Small intestine (tissue), 7 donors: ENCODE data around the gene CCL13. TPM values are rescaled to one million over a fixed set of nuclear protein-coding genes. Genes with fewer than 3 reads are reported as not detected.
A peak's percentile ranks its signal among the peaks of the same experiment; 100 is the strongest.

Experiments used
- DNase-seq, 2 donors: peaks; one replicate each; pipeline versions ENCODE4 v3.0.0 to v3.0.0-alpha.2; 2013
- FAIRE-seq: peaks from 2 replicates; lab custom pipeline; 2012; peaks lifted over from hg19 to GRCh38; lab: Jason Lieb, UNC
- H3K27ac ChIP-seq, 3 donors: one replicate each; pipeline ENCODE4 v1.5.1; 2013; ENCODE audit warnings: low read length in 2 of 3, mild to moderate bottlenecking in 2 of 3, control low read depth in 1 of 3, inconsistent platforms in 1 of 3, low read depth in 1 of 3, moderate library complexity in 1 of 3
- H3K27me3 ChIP-seq, 3 donors: one replicate each; pipeline ENCODE4 v1.6.1; 2013; ENCODE audit warnings: low read length in 3 of 3, inconsistent platforms in 1 of 3; ENCODE audit not compliant: control insufficient read depth in 3 of 3, insufficient read depth in 3 of 3
- H3K36me3 ChIP-seq, 3 donors: one replicate each; pipeline ENCODE4 v1.6.1; 2013; ENCODE audit warnings: low read length in 3 of 3, inconsistent platforms in 1 of 3, low read depth in 1 of 3, mild to moderate bottlenecking in 1 of 3, moderate library complexity in 1 of 3; ENCODE audit not compliant: control insufficient read depth in 3 of 3, insufficient read depth in 2 of 3
- H3K4me1 ChIP-seq, 3 donors: one replicate each; pipeline ENCODE4 v1.6.1; 2013; ENCODE audit warnings: low read length in 2 of 3, inconsistent platforms in 1 of 3, low read depth in 1 of 3, mild to moderate bottlenecking in 1 of 3, moderate library complexity in 1 of 3; ENCODE audit not compliant: control insufficient read depth in 3 of 3, insufficient read depth in 2 of 3
- H3K4me3 ChIP-seq, 3 donors: one replicate each; pipeline ENCODE4 v1.5.1; 2013; ENCODE audit warnings: low read length in 3 of 3, control low read depth in 1 of 3, inconsistent platforms in 1 of 3, low read depth in 1 of 3, mild to moderate bottlenecking in 1 of 3, moderate library complexity in 1 of 3
- H3K9me3 ChIP-seq, 2 donors: one replicate each; pipeline ENCODE4 v1.6.1; 2013; ENCODE audit warnings: low read depth in 1 of 2, low read length in 1 of 2; ENCODE audit not compliant: control insufficient read depth in 2 of 2, insufficient read depth in 1 of 2
- WGBS, 3 donors: extraction: QIAGEN DNeasy Blood & Tissue Kit; methylation state at CpG; one replicate each; pipeline ENCODE4 v1.1.7; 2013; 5-methylcytosine and 5-hydroxymethylcytosine counted together
- polyA plus RNA-seq, 4 donors: library from polyadenylated mRNA; stranded (reverse) in 3 of 4; unstranded in 1 of 4; fragments of 200-250 nt in 3 of 4; fragments of 120-200 nt in 1 of 4; gene quantifications; one replicate each; pipeline versions ENCODE4 v1.2.1 to v1.2.3, GENCODE V29; 2013
- donor health status: healthy with polysubstance abuse.
- donor health status: control.
- donor health status: control.
- donor health status: Bipolar disorder and iron deficiency.
- donor health status: healthy.

The CCL13 gene
- polyA plus RNA-seq, 4 donors: 0.07 to 7.6 (median 1.6) TPM; not detected in 1

DNA sequence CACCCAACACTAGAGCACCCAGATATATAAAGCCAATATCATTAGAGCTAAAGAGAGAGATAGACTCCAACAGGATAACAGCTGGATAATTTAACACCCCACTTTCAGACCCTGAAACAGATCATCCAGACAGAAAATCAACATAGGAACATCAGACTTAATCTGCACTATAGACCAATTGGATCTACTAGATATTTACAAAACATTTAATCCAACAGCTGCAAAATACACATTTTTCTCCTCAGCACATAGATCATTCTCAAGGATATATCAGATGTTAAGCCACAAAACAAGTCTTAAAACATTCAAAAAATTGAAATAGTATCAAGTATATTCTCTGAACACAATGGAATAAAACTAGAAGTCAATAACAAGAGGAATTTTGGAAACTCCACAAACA lies 4.1 kb upstream of the CCL13 start:
- no peak for DNase-seq
- H3K4me1 ChIP-seq: no peaks in the 10 kb centered on the region
- no peaks in the 10 kb centered on the region for H3K9me3 ChIP-seq
- H3K4me3 ChIP-seq: no peak overlapping the region
- no peaks in the 10 kb centered on the region for H3K36me3 ChIP-seq
- no peak overlapping the region for H3K27ac ChIP-seq
- no peak for FAIRE-seq
- no peaks in the 10 kb centered on the region for H3K27me3 ChIP-seq

- DNase-seq: no peak
- Histone ChIP-seq H3K4me3 (no peak overlapping the region), H3K9me3 (no peaks in the 10 kb centered on the region), H3K27ac (no peak overlapping the region), H3K27me3 (no peaks in the 10 kb centered on the region), H3K36me3 (no peaks in the 10 kb centered on the region), H3K4me1 (no peaks in the 10 kb centered on the region)
- no peak for FAIRE-seq
These were observed 1.6 kb upstream of the CCL13 start for GRCh38 chr17:34354637-34355036.

- Histone ChIP-seq H3K36me3 (no peaks in the 10 kb centered on the region), H3K4me1 (no peaks in the 10 kb centered on the region), H3K9me3 (no peaks in the 10 kb centered on the region), H3K4me3 (no peak overlapping the region), H3K27ac (no peak overlapping the region), H3K27me3 (no peaks in the 10 kb centered on the region)
- FAIRE-seq (no peak), DNase-seq (no peak)
- 46 to 74% (median 58%) methylated on average over 2 of the region's 2 CpGs for WGBS, 3 donors
These were observed 1.1 kb downstream of the CCL13 start for GRCh38 chr17:34357398-34357797.

DNA sequence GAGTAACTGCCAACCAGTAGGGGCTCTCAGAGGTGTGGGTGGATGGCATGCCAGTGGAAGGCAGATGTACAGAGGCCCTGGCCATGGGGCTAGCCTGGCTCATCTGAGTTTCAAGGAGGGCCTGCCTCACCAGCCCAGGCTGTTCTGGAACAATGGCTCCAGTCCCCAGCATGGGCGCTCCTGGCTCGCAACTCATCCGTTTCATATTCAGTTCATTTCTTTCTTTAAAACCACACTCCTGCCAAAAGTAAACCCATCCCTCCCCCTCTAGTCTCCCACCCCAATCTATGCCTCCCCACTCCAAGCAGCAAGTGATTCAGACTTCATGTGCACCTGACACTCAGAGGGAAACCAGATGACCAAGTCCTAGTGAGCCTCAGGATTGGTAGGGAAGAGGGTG lies 2.4 kb downstream of the CCL13 start:
- Histone ChIP-seq H3K9me3 (no peaks in the 10 kb centered on the region), H3K27me3 (no peaks in the 10 kb centered on the region), H3K36me3 (no peaks in the 10 kb centered on the region), H3K4me1 (no peaks in the 10 kb centered on the region), H3K27ac (no peak overlapping the region), H3K4me3 (no peak overlapping the region)
- FAIRE-seq: no peak
- no peak for DNase-seq
- 97 to 99% (median 98%) methylated on average over 3 of the region's 3 CpGs for WGBS, 3 donors

DNA sequence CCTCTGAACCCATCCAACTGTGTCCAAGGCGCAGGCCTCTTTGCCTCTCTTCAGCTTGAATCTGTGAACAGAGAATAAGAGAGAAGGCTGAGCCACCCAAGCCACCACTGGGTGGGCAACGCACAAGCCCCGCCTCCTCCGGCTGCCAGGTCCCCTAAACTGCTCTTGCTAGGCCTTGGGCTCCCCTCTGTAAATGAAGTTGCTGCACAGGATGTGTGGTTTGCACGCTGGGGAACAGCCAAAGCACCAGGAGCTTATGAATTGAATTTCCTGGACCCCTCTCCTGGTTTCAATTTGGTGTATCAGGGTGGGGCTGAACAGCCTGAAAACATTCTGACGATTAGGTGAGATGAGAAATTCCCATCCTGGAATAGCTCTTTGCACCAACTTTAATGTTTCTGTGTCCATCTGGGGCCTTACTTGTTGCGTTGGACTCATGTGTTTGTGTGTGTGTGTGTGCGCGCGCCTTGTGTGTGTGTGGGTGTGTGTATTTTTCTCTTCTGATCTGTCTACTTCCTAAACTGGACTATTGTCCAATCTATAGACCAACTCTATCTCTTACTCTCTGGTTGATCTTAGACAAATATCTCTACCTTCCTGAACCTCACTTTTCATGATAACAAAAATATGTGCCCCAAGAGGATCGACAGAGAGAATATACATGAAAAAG lies 4.5 kb downstream of the CCL13 start:
- Histone ChIP-seq H3K4me1 (no peaks in the 10 kb centered on the region), H3K27me3 (no peaks in the 10 kb centered on the region), H3K27ac (no peak overlapping the region), H3K36me3 (no peaks in the 10 kb centered on the region), H3K9me3 (no peaks in the 10 kb centered on the region), H3K4me3 (no peak overlapping the region)
- no peak for DNase-seq
- 75 to 82% (median 78%) methylated on average over 11 of the region's 11 CpGs for WGBS, 3 donors
- FAIRE-seq: no peak

GRCh38 chr17:34361478-34362061 lies 5.3 kb downstream of the CCL13 start:
- no peak for FAIRE-seq
- Histone ChIP-seq H3K4me3 (no peak overlapping the region), H3K27me3 (no peaks in the 10 kb centered on the region), H3K36me3 (no peaks in the 10 kb centered on the region), H3K9me3 (no peaks in the 10 kb centered on the region), H3K27ac (no peak overlapping the region), H3K4me1 (no peaks in the 10 kb centered on the region)
- WGBS, 3 donors: 24 to 30% (median 27%) methylated on average over 8 of the region's 8 CpGs
- DNase-seq: peak; percentile 84 to 92

- Histone ChIP-seq H3K4me1 (no peaks in the 10 kb centered on the region), H3K27ac (no peak within 1 kb of the TSS), H3K9me3 (no peaks in the 10 kb centered on the region), H3K27me3 (no peaks in the 10 kb centered on the region), H3K4me3 (no peak within 1 kb of the TSS), H3K36me3 (no peaks in the 10 kb centered on the region)
- WGBS, 3 donors: 26 to 57% (median 36%) methylated on average over 5 of the region's 5 CpGs
- FAIRE-seq (no peak), DNase-seq (no peak)
These were observed 6.9 kb downstream of the CCL13 start, which contains the start of gene CCL1 for GRCh38 chr17:34363183-34363661. TSS of gene CCL1 (minus strand) at chr17:34363233. CDS start at chr17:34363161, 72 bp downstream.

- H3K27ac ChIP-seq: no peak overlapping the region
- no peak for FAIRE-seq
- no peaks in the 10 kb centered on the region for H3K36me3 ChIP-seq
- no peaks in the 10 kb centered on the region for H3K9me3 ChIP-seq
- no peaks in the 10 kb centered on the region for H3K27me3 ChIP-seq
- no peaks in the 10 kb centered on the region for H3K4me1 ChIP-seq
- WGBS, 3 donors: 65 to 74% (median 65%) methylated on average over 2 of the region's 2 CpGs
- H3K4me3 ChIP-seq: no peak overlapping the region
- DNase-seq: no peak
These were observed 8.5 kb downstream of the CCL13 start for GRCh38 chr17:34364751-34365150.
